ENCODE measurements around the gene CRCP. TPM values are rescaled to one million over a fixed set of nuclear protein-coding genes. Genes with fewer than 3 reads are reported as not detected.
A peak's percentile ranks its signal among the peaks of the same experiment; 100 is the strongest.

CRCP gene
- total RNA-seq, 1 donor from 2014 or later = 29.0 TPM

DNA sequence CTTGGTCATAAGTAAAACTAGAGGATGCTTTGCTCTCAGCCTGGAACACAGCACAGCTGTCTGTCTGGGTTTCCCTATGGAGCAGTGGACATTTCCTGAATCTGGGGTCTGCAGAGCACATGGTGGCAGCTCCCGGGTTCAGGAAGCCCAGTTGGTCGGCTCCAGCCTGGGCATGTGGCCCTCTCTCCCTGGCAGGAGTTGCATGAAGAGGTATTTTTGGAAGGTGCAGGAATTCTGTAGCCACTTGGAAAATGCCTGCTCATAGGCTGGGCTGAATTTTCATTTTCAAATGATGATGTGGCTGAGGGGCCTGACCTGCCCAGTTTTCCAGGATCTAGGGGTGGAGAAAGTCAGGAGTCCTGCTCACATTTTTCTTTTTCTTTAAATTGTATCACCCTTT, 83.8 kb downstream of the CRCP start:
- no peak overlapping the region for H3K27ac Mint-ChIP-seq
- H3K9me3 Mint-ChIP-seq = no peaks in the 10 kb centered on the region
- no peak overlapping the region for H3K4me3 Mint-ChIP-seq

DNA sequence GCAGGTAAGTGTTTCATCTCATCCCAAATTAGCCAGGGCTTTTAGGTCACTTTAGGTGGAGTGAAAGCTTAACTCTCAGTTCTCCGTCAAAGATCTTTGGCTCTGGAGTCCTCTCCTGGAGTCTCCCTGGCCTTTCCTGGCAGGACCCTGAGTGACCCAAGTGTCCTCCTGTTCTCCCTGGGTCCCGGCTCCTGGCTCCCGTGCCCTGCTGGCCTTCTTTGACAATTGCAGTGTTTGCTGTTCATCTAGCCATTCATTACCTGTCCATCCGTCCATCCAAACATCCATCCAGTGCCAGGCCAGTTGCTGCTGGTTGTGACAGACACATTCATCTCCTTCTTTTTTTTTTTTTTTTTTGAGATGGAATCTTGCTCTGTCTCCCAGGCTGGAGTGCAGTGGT, 84.3 kb downstream of the CRCP start:
- no peak overlapping the region for H3K27ac Mint-ChIP-seq
- H3K4me1 Mint-ChIP-seq (ENCODE audit: unreplicated experiment) = peaks cover 6% of the 10 kb centered on the region
- TF ChIP-seq, protein P1, sequence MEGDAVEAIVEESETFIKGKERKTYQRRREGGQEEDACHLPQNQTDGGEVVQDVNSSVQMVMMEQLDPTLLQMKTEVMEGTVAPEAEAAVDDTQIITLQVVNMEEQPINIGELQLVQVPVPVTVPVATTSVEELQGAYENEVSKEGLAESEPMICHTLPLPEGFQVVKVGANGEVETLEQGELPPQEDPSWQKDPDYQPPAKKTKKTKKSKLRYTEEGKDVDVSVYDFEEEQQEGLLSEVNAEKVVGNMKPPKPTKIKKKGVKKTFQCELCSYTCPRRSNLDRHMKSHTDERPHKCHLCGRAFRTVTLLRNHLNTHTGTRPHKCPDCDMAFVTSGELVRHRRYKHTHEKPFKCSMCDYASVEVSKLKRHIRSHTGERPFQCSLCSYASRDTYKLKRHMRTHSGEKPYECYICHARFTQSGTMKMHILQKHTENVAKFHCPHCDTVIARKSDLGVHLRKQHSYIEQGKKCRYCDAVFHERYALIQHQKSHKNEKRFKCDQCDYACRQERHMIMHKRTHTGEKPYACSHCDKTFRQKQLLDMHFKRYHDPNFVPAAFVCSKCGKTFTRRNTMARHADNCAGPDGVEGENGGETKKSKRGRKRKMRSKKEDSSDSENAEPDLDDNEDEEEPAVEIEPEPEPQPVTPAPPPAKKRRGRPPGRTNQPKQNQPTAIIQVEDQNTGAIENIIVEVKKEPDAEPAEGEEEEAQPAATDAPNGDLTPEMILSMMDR (conservative IDR thresholded peaks at IDR 0.05) = no peak
- H3K27me3 Mint-ChIP-seq = no peaks in the 10 kb centered on the region
- no peaks in the 10 kb centered on the region for H3K9me3 Mint-ChIP-seq
- H3K36me3 Mint-ChIP-seq = no peaks in the 10 kb centered on the region
- H3K4me3 Mint-ChIP-seq = no peak overlapping the region
- DNase-seq (ENCODE audit: extremely low spot score, unreplicated experiment) = no peak

More for the DNA sequence above, 83.8 kb downstream of the CRCP start:
- TF ChIP-seq, protein P1 (conservative IDR thresholded peaks at IDR 0.05) = no peak
- Mint-ChIP-seq H3K27me3 (no peaks in the 10 kb centered on the region), H3K36me3 (no peaks in the 10 kb centered on the region), H3K4me1 (ENCODE audit: unreplicated experiment) (peaks cover 6% of the 10 kb centered on the region)
- DNase-seq (ENCODE audit: extremely low spot score, unreplicated experiment) = no peak

DNA sequence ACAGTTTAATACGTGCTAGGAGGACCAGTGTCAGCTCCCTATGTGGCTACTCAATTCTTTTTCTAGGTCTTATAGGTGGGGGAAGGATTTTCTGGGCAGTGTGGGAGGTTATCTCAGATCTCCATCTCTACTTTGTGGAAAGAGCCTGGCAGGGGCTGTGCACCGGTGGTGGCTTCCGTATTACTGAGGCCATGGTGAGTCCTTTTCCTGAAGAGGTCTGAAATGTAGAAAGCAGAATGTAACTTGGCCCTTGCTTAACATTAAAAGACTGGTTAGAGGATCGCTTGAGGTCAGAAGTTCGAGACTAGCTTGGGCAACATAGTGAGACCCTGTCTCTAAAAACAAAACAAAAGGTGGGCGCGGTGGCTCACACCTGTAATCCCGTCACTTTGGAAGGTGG, 87.8 kb downstream of the CRCP start:
- Mint-ChIP-seq H3K4me1 (ENCODE audit: unreplicated experiment) (peaks cover 16% of the 10 kb centered on the region), H3K4me3 (peak overlapping the region; percentile 41), H3K36me3 (no peaks in the 10 kb centered on the region), H3K27ac (no peak overlapping the region), H3K9me3 (no peaks in the 10 kb centered on the region), H3K27me3 (peaks cover 4% of the 10 kb centered on the region)
- TF ChIP-seq, protein P1 (conservative IDR thresholded peaks at IDR 0.05) = no peak
- DNase-seq (ENCODE audit: extremely low spot score, unreplicated experiment) = no peak

Other genes with a start within 250 kb of the CRCP start
- gene VKORC1L1, start 241.8 kb upstream of the CRCP start, total RNA-seq (ENCODE audit: low replicate concordance) = 26.4 and 27.3 TPM in 2 replicates
- 46.6 and 53.8 TPM in 2 replicates for gene GUSB, start 132.6 kb upstream of the CRCP start, total RNA-seq (ENCODE audit: low replicate concordance)
- 35.1 and 35.5 TPM in 2 replicates for gene ASL, start 39.0 kb upstream of the CRCP start, total RNA-seq (ENCODE audit: low replicate concordance)
- 12.0 and 26.9 TPM in 2 replicates for gene TPST1, start 90.5 kb downstream of the CRCP start, total RNA-seq (ENCODE audit: low replicate concordance)

Measured in type B pancreatic cell (in vitro differentiated cells).